ENCODE measurements around the gene ABCG5. TPM values are rescaled to one million over a fixed set of nuclear protein-coding genes. Genes with fewer than 3 reads are reported as not detected.

Gene ABCG5
- total and polyA plus RNA-seq, 8 donors: 0.06 TPM; not detected in 7

GRCh38 chr2:43806719-43807031, 32.0 kb downstream of the ABCG5 start:
- TF ChIP-seq, protein P1, sequence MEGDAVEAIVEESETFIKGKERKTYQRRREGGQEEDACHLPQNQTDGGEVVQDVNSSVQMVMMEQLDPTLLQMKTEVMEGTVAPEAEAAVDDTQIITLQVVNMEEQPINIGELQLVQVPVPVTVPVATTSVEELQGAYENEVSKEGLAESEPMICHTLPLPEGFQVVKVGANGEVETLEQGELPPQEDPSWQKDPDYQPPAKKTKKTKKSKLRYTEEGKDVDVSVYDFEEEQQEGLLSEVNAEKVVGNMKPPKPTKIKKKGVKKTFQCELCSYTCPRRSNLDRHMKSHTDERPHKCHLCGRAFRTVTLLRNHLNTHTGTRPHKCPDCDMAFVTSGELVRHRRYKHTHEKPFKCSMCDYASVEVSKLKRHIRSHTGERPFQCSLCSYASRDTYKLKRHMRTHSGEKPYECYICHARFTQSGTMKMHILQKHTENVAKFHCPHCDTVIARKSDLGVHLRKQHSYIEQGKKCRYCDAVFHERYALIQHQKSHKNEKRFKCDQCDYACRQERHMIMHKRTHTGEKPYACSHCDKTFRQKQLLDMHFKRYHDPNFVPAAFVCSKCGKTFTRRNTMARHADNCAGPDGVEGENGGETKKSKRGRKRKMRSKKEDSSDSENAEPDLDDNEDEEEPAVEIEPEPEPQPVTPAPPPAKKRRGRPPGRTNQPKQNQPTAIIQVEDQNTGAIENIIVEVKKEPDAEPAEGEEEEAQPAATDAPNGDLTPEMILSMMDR (IDR thresholded peaks at IDR 0.05): no peak
- no peak for FAIRE-seq
- ATAC-seq: peak in 2 of 4 donors; percentile 36 to 38
- Histone ChIP-seq H3K27ac (no peak overlapping the region), H3K36me3 (no peaks in the 10 kb centered on the region), H3K4me1 (peaks cover 0 to 16% (median 11%) of the 10 kb centered on the region in 3 donors), H3K9me3 (no peaks in the 10 kb centered on the region), H3K4me3 (no peak overlapping the region), H3K27me3 (no peaks in the 10 kb centered on the region)
- no peak for DNase-seq
- intact Hi-C loops (cut with DNase I): no loop called here
- WGBS, 2 donors: 31% methylated on average over 2 of the region's 2 CpGs

GRCh38 chr2:43803113-43803512, 35.5 kb downstream of the ABCG5 start:
- FAIRE-seq (no peak), DNase-seq (no peak), ATAC-seq (no peak)
- peaks cover 0 to 13% (median 11%) of the 10 kb centered on the region in 3 donors for H3K4me1 ChIP-seq
- no peak overlapping the region for H3K27ac ChIP-seq
- H3K36me3 ChIP-seq: no peaks in the 10 kb centered on the region
- no peaks in the 10 kb centered on the region for H3K27me3 ChIP-seq
- intact Hi-C loops (cut with DNase I): no loop called here
- 47 to 60% methylated on average over 1 of the region's 1 CpG for WGBS, 2 donors
- H3K4me3 ChIP-seq: no peak overlapping the region
- TF ChIP-seq, protein P1 (IDR thresholded peaks at IDR 0.05): no peak
- H3K9me3 ChIP-seq: no peaks in the 10 kb centered on the region

DNA sequence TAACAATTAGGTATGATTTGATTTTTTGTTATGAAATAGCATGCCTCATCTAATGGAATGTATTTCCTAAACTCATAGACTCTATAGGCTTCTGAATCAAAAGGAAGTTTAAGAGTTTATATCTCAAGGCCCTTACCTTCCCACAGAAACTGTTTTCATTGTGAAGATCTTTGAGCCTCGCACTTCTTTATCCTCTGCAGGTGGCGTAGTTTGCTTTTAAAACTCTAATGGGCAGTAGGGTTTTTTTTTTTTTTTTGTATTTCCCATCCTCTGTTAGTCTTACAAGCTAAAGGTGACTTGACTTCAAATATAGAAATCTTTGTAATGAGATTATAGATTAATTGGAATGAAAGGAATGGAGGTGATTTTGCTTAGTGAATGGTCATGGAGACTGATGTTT, 36.5 kb downstream of the ABCG5 start:
- no peaks in the 10 kb centered on the region for H3K9me3 ChIP-seq
- ATAC-seq (no peak), DNase-seq (no peak), FAIRE-seq (no peak)
- WGBS, 2 donors: 95 to 100% methylated on average over 2 of the region's 2 CpGs
- H3K27ac ChIP-seq: no peak overlapping the region
- intact Hi-C loops (cut with DNase I): no loop called here
- H3K4me3 ChIP-seq: no peak overlapping the region
- H3K27me3 ChIP-seq: no peaks in the 10 kb centered on the region
- no peaks in the 10 kb centered on the region for H3K36me3 ChIP-seq
- H3K4me1 ChIP-seq: peaks cover 0 to 12% (median 11%) of the 10 kb centered on the region in 3 donors
- TF ChIP-seq, protein P1 (IDR thresholded peaks at IDR 0.05): no peak

- FAIRE-seq: peak; percentile 85
Measured at GRCh38 chr2:43800894-43801293, 37.7 kb downstream of the ABCG5 start.

GRCh38 chr2:43798300-43798699, 40.3 kb downstream of the ABCG5 start:
- Histone ChIP-seq H3K27me3 (no peaks in the 10 kb centered on the region), H3K4me1 (peaks cover 0 to 3% (median 0%) of the 10 kb centered on the region in 3 donors), H3K4me3 (no peak overlapping the region), H3K27ac (no peak overlapping the region), H3K36me3 (no peaks in the 10 kb centered on the region), H3K9me3 (no peaks in the 10 kb centered on the region)
- DNase-seq (no peak), FAIRE-seq (no peak), ATAC-seq (no peak)
- 77 to 84% methylated on average over 4 of the region's 4 CpGs for WGBS, 2 donors
- intact Hi-C loops (cut with DNase I): no loop called here
- TF ChIP-seq, protein P1 (IDR thresholded peaks at IDR 0.05): peak in 1 of 4 donors; percentile 9

More at GRCh38 chr2:43800894-43801293, 37.7 kb downstream of the ABCG5 start:
- peaks cover 0 to 4% (median 3%) of the 10 kb centered on the region in 3 donors for H3K4me1 ChIP-seq
- intact Hi-C loops (cut with DNase I): no loop called here
- no peaks in the 10 kb centered on the region for H3K27me3 ChIP-seq
- H3K27ac ChIP-seq: no peak overlapping the region
- no peaks in the 10 kb centered on the region for H3K36me3 ChIP-seq
- no peaks in the 10 kb centered on the region for H3K9me3 ChIP-seq
- TF ChIP-seq, protein P1 (IDR thresholded peaks at IDR 0.05): no peak
- DNase-seq (no peak), ATAC-seq (no peak)
- H3K4me3 ChIP-seq: no peak overlapping the region
